Measurements from ENCODE around the gene SCARF2.
A peak's percentile ranks its signal among the peaks of the same experiment; 100 is the strongest.

SCARF2 gene

GRCh38 chr22:20438678-20439492 is 1.3 kb upstream of the SCARF2 start:
- no peak for DNase-seq

DNA sequence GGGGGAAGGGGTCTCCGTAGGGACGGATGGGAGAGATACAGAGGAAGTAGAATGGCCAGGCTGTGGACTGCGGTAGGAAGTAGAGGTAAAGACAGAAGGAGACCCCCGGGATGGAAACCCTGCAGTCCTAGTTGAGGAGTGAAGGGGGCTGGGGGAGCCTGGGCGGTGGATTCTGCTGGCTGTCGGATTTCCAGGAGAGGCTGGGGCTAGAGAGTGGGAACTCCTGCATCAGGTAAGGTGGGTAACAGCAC is 727 bp upstream of the SCARF2 start:
- DNase-seq, result no peak

GRCh38 chr22:20436768-20437612 is 635 bp downstream of the SCARF2 start:
- no peak for DNase-seq

- DNase-seq, result no peak
These were observed 1.3 kb downstream of the SCARF2 start for GRCh38 chr22:20436307-20436767.

DNA sequence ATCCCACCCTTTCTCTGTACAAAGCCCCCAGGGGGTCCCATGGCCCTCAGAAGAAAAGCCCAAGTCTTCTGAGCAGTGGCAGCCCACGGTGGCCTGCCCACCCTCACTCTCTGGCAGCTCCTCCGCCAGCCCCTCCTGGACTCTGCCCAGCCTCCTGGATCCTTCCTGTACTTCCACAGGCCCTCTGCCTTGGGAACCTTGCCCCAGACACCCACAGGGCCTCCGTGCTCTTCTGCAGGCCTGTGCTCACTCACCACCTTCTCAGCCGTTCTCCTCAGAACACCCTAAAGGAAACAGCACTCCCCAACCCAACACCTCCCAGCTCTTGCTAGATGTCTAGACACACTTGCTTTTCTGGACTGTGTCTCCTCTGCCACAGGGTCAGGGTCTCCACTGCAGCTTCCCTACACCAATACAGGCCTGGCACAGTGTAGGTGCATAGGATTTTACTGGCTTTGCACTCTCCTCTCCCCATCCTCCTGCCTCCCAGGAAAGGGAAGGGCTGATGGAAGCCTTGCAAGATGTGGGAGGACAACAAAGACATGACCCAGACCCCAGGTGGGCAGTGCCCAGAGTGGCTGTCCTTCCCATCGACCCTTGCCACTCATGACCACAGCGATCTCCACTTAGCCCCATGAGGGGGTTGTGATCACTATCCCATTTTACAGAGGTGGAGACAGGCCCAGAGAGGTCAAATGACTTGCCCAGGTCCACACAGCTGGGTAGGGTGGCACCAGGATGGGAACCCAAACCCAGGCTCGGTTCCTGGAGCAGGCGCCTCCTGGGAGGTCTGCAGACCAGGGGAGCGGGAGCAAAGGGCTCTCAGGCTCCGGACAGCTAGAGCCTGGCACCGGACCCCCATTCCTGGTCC is 2.0 kb downstream of the SCARF2 start:
- DNase-seq, result no peak

GRCh38 chr22:20434773-20435172 is 2.9 kb downstream of the SCARF2 start:
- DNase-seq, result no peak

GRCh38 chr22:20434264-20434751 is 3.3 kb downstream of the SCARF2 start:
- DNase-seq, result no peak

DNA sequence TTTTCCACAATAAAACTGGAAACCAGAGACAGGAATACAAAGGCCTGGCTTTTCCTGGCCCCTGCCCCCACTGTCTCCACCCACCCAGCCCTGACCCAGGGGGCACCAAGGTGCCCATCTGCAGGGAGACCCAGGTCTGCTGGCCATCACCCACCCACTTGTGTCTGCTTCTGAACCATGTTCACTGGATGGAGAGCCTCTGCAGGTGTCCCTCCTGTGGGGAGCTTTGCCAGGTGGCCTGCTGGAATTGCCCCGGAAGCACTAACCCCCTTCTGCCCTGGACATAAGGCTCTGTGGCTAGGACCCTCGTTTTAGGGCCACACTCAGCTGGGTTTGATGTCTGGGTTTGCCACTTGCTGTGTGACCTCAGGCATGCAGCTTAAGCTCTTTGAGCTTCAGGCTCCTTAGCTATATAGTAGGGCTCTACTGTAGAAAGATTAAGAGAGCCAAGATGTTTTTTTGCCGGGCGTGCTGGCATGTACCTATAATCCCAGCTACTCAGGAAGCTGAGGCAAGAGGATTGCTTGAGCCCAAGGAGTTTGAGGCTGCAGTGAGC is 3.9 kb downstream of the SCARF2 start:
- DNase-seq, result no peak

DNA sequence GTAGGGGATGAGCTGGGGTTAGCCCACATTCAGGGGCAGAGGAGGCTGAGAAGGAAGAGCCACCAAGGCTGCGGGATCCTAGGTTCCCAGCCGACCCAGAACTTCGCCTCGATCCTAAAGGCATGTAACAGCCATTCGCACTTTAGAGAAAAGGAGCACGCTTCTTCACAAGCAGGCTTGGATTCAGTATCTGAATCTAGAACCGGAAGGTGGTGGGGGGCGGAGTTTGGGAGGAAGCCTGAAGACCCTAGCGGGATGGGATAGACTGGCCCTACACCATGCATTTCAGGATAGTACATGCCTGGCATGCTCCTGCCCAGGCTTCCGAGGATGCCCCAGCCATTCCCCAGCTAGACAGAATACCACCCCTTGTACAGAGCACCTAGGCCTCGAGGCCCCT is 4.4 kb downstream of the SCARF2 start:
- no peak for DNase-seq

GRCh38 chr22:20432244-20432686 is 5.4 kb downstream of the SCARF2 start:
- no peak for DNase-seq

DNA sequence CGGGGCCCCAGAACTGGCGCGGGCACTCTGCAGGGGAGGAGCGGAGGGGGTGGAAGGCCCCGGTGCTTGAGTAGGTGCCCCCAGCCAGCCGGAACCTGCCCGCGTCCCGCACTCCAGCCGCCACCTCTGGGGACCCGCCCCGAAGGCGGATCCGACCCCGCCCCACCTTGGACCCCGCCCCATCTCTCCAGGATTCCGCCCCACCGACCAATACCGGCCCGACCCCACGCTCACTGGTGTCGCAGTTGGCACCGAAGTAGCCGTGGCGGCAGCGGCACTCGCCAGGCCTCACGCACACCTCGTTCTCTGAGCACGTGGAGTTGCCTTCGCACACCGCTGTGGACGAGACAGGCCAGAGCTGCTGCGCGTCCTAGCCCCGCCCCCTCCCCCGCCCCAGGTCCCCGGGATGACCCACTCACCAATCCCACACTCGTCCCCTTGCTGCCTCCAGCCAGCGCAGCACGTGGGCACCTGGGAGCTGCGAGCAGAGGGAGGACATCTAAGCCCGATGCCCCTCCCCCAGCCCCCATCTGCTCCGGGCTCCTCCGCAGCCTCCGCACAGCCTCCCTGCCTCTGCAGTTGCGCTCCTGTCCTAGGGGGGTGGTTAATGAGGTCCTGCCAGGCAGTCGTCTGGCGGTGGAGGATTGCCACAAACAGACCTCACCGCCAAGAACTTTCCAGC is 6.0 kb downstream of the SCARF2 start:
- DNase-seq, result no peak

- peak; percentile 65 for DNase-seq
These were observed 6.7 kb downstream of the SCARF2 start for GRCh38 chr22:20430720-20431510.

GRCh38 chr22:20430101-20430719 is 7.4 kb downstream of the SCARF2 start:
- no peak for DNase-seq

- peak; percentile 80 for DNase-seq
These were observed 8.1 kb downstream of the SCARF2 start for GRCh38 chr22:20429254-20430100.

DNA sequence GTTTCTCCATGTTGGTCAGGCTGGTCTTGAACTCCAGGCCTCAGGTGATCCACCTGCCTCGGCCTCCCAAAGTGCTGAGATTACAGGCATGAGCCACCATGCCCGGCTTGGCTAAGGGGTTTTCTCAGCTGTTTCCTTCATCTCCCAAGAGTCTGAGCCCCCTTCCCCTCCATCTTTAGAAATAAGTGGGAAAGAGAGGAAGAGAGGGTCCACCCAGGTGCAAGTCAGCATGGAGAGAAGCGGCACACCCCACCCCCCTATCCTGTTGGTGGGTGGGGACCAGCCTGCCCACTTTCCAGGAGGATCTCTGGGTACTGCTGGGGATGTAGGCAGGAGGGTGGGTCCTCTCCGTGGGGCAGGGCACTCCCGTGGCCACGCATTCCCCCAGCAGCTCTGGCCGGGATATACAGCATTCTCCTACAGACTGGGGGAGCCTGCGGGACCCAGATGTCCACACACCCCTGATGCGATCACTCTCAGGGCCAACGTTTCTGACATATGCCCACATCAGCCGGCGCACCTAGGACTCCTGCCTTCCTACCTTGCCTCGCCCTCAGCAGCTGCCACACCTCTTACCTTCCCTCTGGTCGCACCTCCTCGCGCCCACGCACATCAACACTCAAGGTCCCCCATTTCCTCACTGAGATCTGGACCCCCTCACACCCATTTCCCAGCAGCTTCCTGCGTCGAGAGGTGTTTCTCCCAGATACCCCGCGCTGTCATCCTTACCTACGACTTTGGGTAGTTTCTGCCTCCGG is 8.9 kb downstream of the SCARF2 start:
- no peak for DNase-seq

GRCh38 chr22:20427945-20428417 is 9.6 kb downstream of the SCARF2 start:
- no peak for DNase-seq

DNA sequence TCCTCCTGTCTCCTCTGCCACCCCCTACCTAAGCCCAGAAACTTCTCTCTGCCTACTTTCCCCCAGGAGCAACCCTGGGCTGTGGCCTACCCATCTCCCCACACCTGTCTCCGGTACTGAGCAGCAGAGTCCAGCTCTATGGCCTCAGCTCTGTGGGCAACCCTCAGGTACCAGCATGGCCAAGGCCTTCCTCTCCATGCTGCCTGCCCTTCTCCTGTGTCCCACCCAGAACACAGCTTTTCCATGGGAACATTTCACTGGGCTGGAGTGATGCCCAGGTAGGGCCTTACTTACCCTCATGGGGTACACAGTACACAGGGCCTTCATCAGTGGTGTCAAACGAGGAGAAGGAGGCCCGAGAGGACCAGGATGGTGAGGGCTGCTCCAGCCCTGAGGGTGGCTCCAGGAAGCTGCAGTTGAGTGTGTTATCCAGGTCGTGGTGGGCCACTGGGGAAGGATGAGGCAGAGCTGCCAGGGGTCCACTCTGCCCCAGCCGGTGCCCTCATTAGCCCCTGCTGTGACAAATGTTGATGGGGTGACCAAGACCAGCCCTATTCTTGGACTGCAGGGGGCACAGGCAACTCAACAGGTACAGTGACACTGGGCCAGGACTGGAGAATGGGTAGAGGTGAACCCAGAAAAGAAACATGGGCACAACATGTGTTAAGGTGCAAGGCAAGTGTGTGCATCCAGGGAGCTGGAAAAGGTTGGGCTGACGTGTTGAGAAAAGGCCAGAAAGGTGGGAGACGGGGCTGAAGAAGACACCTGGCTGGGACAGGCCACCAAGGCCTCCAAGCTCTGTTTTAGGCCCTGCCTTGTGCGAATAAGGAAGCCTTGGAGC is 10.3 kb downstream of the SCARF2 start:
- no peak for DNase-seq

- DNase-seq, result no peak
These were observed 11.4 kb downstream of the SCARF2 start for GRCh38 chr22:20426259-20426615.
